ENCODE results near the gene FAM221B.

The FAM221B gene

GRCh38 chr9:35790385-35791296 lies 37.9 kb downstream of the FAM221B start:
- peak overlapping the region; percentile 20; the same call in 1 of the 2 replicates for H3K9ac ChIP-seq (ENCODE audit: low read depth, low read length)
- H3K4me1 ChIP-seq (ENCODE audit: control insufficient read depth, insufficient read depth, low read length): peaks cover 18% of the 10 kb centered on the region
- peaks cover 7% of the 10 kb centered on the region; the same call in 1 of the 2 replicates for H3K27me3 ChIP-seq (ENCODE audit: control insufficient read depth, insufficient read depth, low read length)
- H3K9me3 ChIP-seq (ENCODE audit: control insufficient read depth, insufficient read depth, low read length): no peaks in the 10 kb centered on the region
- no peaks in the 10 kb centered on the region for H3K36me3 ChIP-seq (ENCODE audit: control insufficient read depth, insufficient read depth, low read length)
- H3K4me3 ChIP-seq (ENCODE audit: low read depth, low read length): peak overlapping the region; percentile 53
- H3K27ac ChIP-seq (ENCODE audit: low read depth, low read length): peak overlapping the region; percentile 20

GRCh38 chr9:35790025-35790384 lies 38.5 kb downstream of the FAM221B start:
- H3K9me3 ChIP-seq (ENCODE audit: control insufficient read depth, insufficient read depth, low read length): no peaks in the 10 kb centered on the region
- H3K9ac ChIP-seq (ENCODE audit: low read depth, low read length): no peak overlapping the region
- no peak overlapping the region for H3K27ac ChIP-seq (ENCODE audit: low read depth, low read length)
- no peak overlapping the region for H3K4me3 ChIP-seq (ENCODE audit: low read depth, low read length)
- H3K27me3 ChIP-seq (ENCODE audit: control insufficient read depth, insufficient read depth, low read length): peaks cover 7% of the 10 kb centered on the region; the same call in 1 of the 2 replicates
- H3K4me1 ChIP-seq (ENCODE audit: control insufficient read depth, insufficient read depth, low read length): peaks cover 18% of the 10 kb centered on the region
- no peaks in the 10 kb centered on the region for H3K36me3 ChIP-seq (ENCODE audit: control insufficient read depth, insufficient read depth, low read length)

GRCh38 chr9:35789541-35789940 lies 39.0 kb downstream of the FAM221B start:
- H3K36me3 ChIP-seq (ENCODE audit: control insufficient read depth, insufficient read depth, low read length): no peaks in the 10 kb centered on the region
- H3K27me3 ChIP-seq (ENCODE audit: control insufficient read depth, insufficient read depth, low read length): peaks cover 7% of the 10 kb centered on the region; the same call in 1 of the 2 replicates
- H3K9ac ChIP-seq (ENCODE audit: low read depth, low read length): no peak overlapping the region
- no peak overlapping the region for H3K27ac ChIP-seq (ENCODE audit: low read depth, low read length)
- no peak overlapping the region for H3K4me3 ChIP-seq (ENCODE audit: low read depth, low read length)
- no peaks in the 10 kb centered on the region for H3K9me3 ChIP-seq (ENCODE audit: control insufficient read depth, insufficient read depth, low read length)
- H3K4me1 ChIP-seq (ENCODE audit: control insufficient read depth, insufficient read depth, low read length): peaks cover 18% of the 10 kb centered on the region

- no peaks in the 10 kb centered on the region for H3K36me3 ChIP-seq (ENCODE audit: control insufficient read depth, insufficient read depth, low read length)
- H3K9ac ChIP-seq (ENCODE audit: low read depth, low read length): no peak overlapping the region
- no peak overlapping the region for H3K27ac ChIP-seq (ENCODE audit: low read depth, low read length)
- no peaks in the 10 kb centered on the region for H3K27me3 ChIP-seq (ENCODE audit: control insufficient read depth, insufficient read depth, low read length)
- H3K4me1 ChIP-seq (ENCODE audit: control insufficient read depth, insufficient read depth, low read length): no peaks in the 10 kb centered on the region
- no peaks in the 10 kb centered on the region for H3K9me3 ChIP-seq (ENCODE audit: control insufficient read depth, insufficient read depth, low read length)
- no peak overlapping the region for H3K4me3 ChIP-seq (ENCODE audit: low read depth, low read length)
These were observed 45.1 kb downstream of the FAM221B start for GRCh38 chr9:35783418-35783817.

GRCh38 chr9:35781066-35781465 lies 47.5 kb downstream of the FAM221B start:
- Histone ChIP-seq H3K4me3 (ENCODE audit: low read depth, low read length) (no peak overlapping the region), H3K4me1 (ENCODE audit: control insufficient read depth, insufficient read depth, low read length) (0 out of 2 replicates have a peak, but pooled peaks cover 1% of the 10 kb centered on the region), H3K27ac (ENCODE audit: low read depth, low read length) (no peak overlapping the region), H3K27me3 (ENCODE audit: control insufficient read depth, insufficient read depth, low read length) (no peaks in the 10 kb centered on the region), H3K9ac (ENCODE audit: low read depth, low read length) (no peak overlapping the region), H3K9me3 (ENCODE audit: control insufficient read depth, insufficient read depth, low read length) (no peaks in the 10 kb centered on the region), H3K36me3 (ENCODE audit: control insufficient read depth, insufficient read depth, low read length) (no peaks in the 10 kb centered on the region)

- no peaks in the 10 kb centered on the region for H3K9me3 ChIP-seq (ENCODE audit: control insufficient read depth, insufficient read depth, low read length)
- H3K36me3 ChIP-seq (ENCODE audit: control insufficient read depth, insufficient read depth, low read length): no peaks in the 10 kb centered on the region
- no peak overlapping the region for H3K27ac ChIP-seq (ENCODE audit: low read depth, low read length)
- peaks cover 15% of the 10 kb centered on the region for H3K4me1 ChIP-seq (ENCODE audit: control insufficient read depth, insufficient read depth, low read length)
- H3K9ac ChIP-seq (ENCODE audit: low read depth, low read length): no peak overlapping the region
- no peaks in the 10 kb centered on the region for H3K27me3 ChIP-seq (ENCODE audit: control insufficient read depth, insufficient read depth, low read length)
- H3K4me3 ChIP-seq (ENCODE audit: low read depth, low read length): no peak overlapping the region
These were observed 50.0 kb downstream of the FAM221B start for GRCh38 chr9:35778496-35778895.

- Histone ChIP-seq H3K36me3 (ENCODE audit: control insufficient read depth, insufficient read depth, low read length) (no peaks in the 10 kb centered on the region), H3K27me3 (ENCODE audit: control insufficient read depth, insufficient read depth, low read length) (no peaks in the 10 kb centered on the region), H3K9ac (ENCODE audit: low read depth, low read length) (no peak overlapping the region), H3K4me3 (ENCODE audit: low read depth, low read length) (no peak overlapping the region), H3K9me3 (ENCODE audit: control insufficient read depth, insufficient read depth, low read length) (no peaks in the 10 kb centered on the region), H3K27ac (ENCODE audit: low read depth, low read length) (no peak overlapping the region), H3K4me1 (ENCODE audit: control insufficient read depth, insufficient read depth, low read length) (peaks cover 15% of the 10 kb centered on the region)
These were observed 52.5 kb downstream of the FAM221B start for GRCh38 chr9:35776018-35776417.

GRCh38 chr9:35774907-35775635 lies 53.5 kb downstream of the FAM221B start:
- H3K4me1 ChIP-seq (ENCODE audit: control insufficient read depth, insufficient read depth, low read length): peaks cover 15% of the 10 kb centered on the region
- H3K4me3 ChIP-seq (ENCODE audit: low read depth, low read length): no peak overlapping the region
- no peaks in the 10 kb centered on the region for H3K9me3 ChIP-seq (ENCODE audit: control insufficient read depth, insufficient read depth, low read length)
- H3K9ac ChIP-seq (ENCODE audit: low read depth, low read length): no peak overlapping the region
- peak overlapping the region; percentile 30 for H3K27ac ChIP-seq (ENCODE audit: low read depth, low read length)
- H3K27me3 ChIP-seq (ENCODE audit: control insufficient read depth, insufficient read depth, low read length): no peaks in the 10 kb centered on the region
- no peaks in the 10 kb centered on the region for H3K36me3 ChIP-seq (ENCODE audit: control insufficient read depth, insufficient read depth, low read length)

GRCh38 chr9:35771943-35772342 lies 56.6 kb downstream of the FAM221B start:
- Histone ChIP-seq H3K27ac (ENCODE audit: low read depth, low read length) (no peak overlapping the region), H3K4me1 (ENCODE audit: control insufficient read depth, insufficient read depth, low read length) (peaks cover 15% of the 10 kb centered on the region), H3K27me3 (ENCODE audit: control insufficient read depth, insufficient read depth, low read length) (no peaks in the 10 kb centered on the region), H3K9me3 (ENCODE audit: control insufficient read depth, insufficient read depth, low read length) (no peaks in the 10 kb centered on the region), H3K36me3 (ENCODE audit: control insufficient read depth, insufficient read depth, low read length) (no peaks in the 10 kb centered on the region), H3K4me3 (ENCODE audit: low read depth, low read length) (no peak overlapping the region), H3K9ac (ENCODE audit: low read depth, low read length) (no peak overlapping the region)

- no peak overlapping the region for H3K27ac ChIP-seq (ENCODE audit: low read depth, low read length)
These were observed 57.0 kb downstream of the FAM221B start for GRCh38 chr9:35771534-35771933.

GRCh38 chr9:35771075-35771433 lies 57.5 kb downstream of the FAM221B start:
- Histone ChIP-seq H3K36me3 (ENCODE audit: control insufficient read depth, insufficient read depth, low read length) (no peaks in the 10 kb centered on the region), H3K27me3 (ENCODE audit: control insufficient read depth, insufficient read depth, low read length) (no peaks in the 10 kb centered on the region), H3K9ac (ENCODE audit: low read depth, low read length) (no peak overlapping the region), H3K4me1 (ENCODE audit: control insufficient read depth, insufficient read depth, low read length) (peaks cover 13% of the 10 kb centered on the region), H3K27ac (ENCODE audit: low read depth, low read length) (no peak overlapping the region), H3K4me3 (ENCODE audit: low read depth, low read length) (no peak overlapping the region), H3K9me3 (ENCODE audit: control insufficient read depth, insufficient read depth, low read length) (no peaks in the 10 kb centered on the region)

More at GRCh38 chr9:35771534-35771933, 57.0 kb downstream of the FAM221B start:
- Histone ChIP-seq H3K36me3 (ENCODE audit: control insufficient read depth, insufficient read depth, low read length) (no peaks in the 10 kb centered on the region), H3K4me1 (ENCODE audit: control insufficient read depth, insufficient read depth, low read length) (peaks cover 15% of the 10 kb centered on the region), H3K27me3 (ENCODE audit: control insufficient read depth, insufficient read depth, low read length) (no peaks in the 10 kb centered on the region), H3K4me3 (ENCODE audit: low read depth, low read length) (no peak overlapping the region), H3K9me3 (ENCODE audit: control insufficient read depth, insufficient read depth, low read length) (no peaks in the 10 kb centered on the region), H3K9ac (ENCODE audit: low read depth, low read length) (no peak overlapping the region)

All from HUES48 (cell line).